ENCODE measurements around the gene PEPD.

The PEPD gene

GRCh38 chr19:33559996-33560395, 38.4 kb upstream of the PEPD start:
- no peaks in the 10 kb centered on the region for H3K9me2 ChIP-seq (ENCODE audit: low read depth, low read length)
- H3K36me3 ChIP-seq (ENCODE audit: insufficient read depth, low read length) = no peaks in the 10 kb centered on the region
- no peak for TF ChIP-seq EZH2 (IDR thresholded peaks at IDR 0.05; ENCODE audit: borderline replicate concordance, low read length)
- TF ChIP-seq, protein P1, sequence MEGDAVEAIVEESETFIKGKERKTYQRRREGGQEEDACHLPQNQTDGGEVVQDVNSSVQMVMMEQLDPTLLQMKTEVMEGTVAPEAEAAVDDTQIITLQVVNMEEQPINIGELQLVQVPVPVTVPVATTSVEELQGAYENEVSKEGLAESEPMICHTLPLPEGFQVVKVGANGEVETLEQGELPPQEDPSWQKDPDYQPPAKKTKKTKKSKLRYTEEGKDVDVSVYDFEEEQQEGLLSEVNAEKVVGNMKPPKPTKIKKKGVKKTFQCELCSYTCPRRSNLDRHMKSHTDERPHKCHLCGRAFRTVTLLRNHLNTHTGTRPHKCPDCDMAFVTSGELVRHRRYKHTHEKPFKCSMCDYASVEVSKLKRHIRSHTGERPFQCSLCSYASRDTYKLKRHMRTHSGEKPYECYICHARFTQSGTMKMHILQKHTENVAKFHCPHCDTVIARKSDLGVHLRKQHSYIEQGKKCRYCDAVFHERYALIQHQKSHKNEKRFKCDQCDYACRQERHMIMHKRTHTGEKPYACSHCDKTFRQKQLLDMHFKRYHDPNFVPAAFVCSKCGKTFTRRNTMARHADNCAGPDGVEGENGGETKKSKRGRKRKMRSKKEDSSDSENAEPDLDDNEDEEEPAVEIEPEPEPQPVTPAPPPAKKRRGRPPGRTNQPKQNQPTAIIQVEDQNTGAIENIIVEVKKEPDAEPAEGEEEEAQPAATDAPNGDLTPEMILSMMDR (IDR thresholded peaks at IDR 0.05; ENCODE audit: low read length) = no peak
- no peak overlapping the region for H3K4me2 ChIP-seq (ENCODE audit: low read length)
- no peak overlapping the region for H3K4me3 ChIP-seq (ENCODE audit: low read depth, low read length, poor library complexity, severe bottlenecking)
- H3K4me1 ChIP-seq (ENCODE audit: insufficient read depth, low read length, severe bottlenecking) = no peaks in the 10 kb centered on the region
- H3K27me3 ChIP-seq (ENCODE audit: insufficient read depth, low read length) = no peaks in the 10 kb centered on the region; the same call in 1 of the 2 replicates
- no peaks in the 10 kb centered on the region for H3K79me2 ChIP-seq (ENCODE audit: insufficient read depth, low read length)
- H3K9me3 ChIP-seq (ENCODE audit: low read length) = no peaks in the 10 kb centered on the region
- H3K27ac ChIP-seq (ENCODE audit: low read depth, low read length, poor library complexity, severe bottlenecking) = no peak overlapping the region
- no peak overlapping the region for H2AFZ ChIP-seq (ENCODE audit: low read length)
- no peaks in the 10 kb centered on the region for H3F3A ChIP-seq (ENCODE audit: insufficient read depth, low read length)
- no peaks in the 10 kb centered on the region for H4K20me1 ChIP-seq (ENCODE audit: insufficient read depth, low read length)
- H3K9ac ChIP-seq (ENCODE audit: low read length) = no peak overlapping the region

DNA sequence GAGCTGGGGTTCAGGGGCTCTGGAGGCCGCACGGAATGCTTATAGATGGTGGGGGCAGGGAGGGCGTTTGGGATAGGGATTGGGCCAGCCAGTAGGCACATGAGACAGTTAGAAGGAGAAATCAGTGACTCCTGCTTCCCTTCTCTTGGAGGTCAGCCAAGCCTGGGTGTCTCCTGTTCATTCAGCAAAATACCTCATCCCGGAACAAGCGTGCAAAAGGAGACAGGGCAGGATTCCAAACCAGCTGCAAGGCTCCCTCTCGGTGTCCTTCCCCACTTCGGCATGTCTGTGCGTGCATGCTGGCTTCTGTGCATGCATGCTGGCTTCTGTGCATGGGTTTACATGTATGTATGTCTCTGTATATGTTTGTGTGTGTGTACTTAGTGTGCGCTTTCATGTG, 37.3 kb upstream of the PEPD start:
- H3K36me3 ChIP-seq (ENCODE audit: insufficient read depth, low read length) = no peaks in the 10 kb centered on the region
- H3K4me1 ChIP-seq (ENCODE audit: insufficient read depth, low read length, severe bottlenecking) = no peaks in the 10 kb centered on the region
- no peak overlapping the region for H3K27ac ChIP-seq (ENCODE audit: low read depth, low read length, poor library complexity, severe bottlenecking)
- H3K9ac ChIP-seq (ENCODE audit: low read length) = no peak overlapping the region
- H3K9me3 ChIP-seq (ENCODE audit: low read length) = no peaks in the 10 kb centered on the region
- no peak for TF ChIP-seq EZH2 (IDR thresholded peaks at IDR 0.05; ENCODE audit: borderline replicate concordance, low read length)
- TF ChIP-seq, protein P1 (IDR thresholded peaks at IDR 0.05; ENCODE audit: low read length) = no peak
- H3F3A ChIP-seq (ENCODE audit: insufficient read depth, low read length) = no peaks in the 10 kb centered on the region
- no peaks in the 10 kb centered on the region for H3K9me2 ChIP-seq (ENCODE audit: low read depth, low read length)
- H4K20me1 ChIP-seq (ENCODE audit: insufficient read depth, low read length) = no peaks in the 10 kb centered on the region
- no peaks in the 10 kb centered on the region for H3K27me3 ChIP-seq (ENCODE audit: insufficient read depth, low read length)
- H2AFZ ChIP-seq (ENCODE audit: low read length) = no peak overlapping the region
- H3K4me2 ChIP-seq (ENCODE audit: low read length) = no peak overlapping the region
- H3K4me3 ChIP-seq (ENCODE audit: low read depth, low read length, poor library complexity, severe bottlenecking) = no peak overlapping the region
- no peaks in the 10 kb centered on the region for H3K79me2 ChIP-seq (ENCODE audit: insufficient read depth, low read length)

- no peaks in the 10 kb centered on the region for H3K79me2 ChIP-seq (ENCODE audit: insufficient read depth, low read length)
- H2AFZ ChIP-seq (ENCODE audit: low read length) = no peak overlapping the region
- H4K20me1 ChIP-seq (ENCODE audit: insufficient read depth, low read length) = no peaks in the 10 kb centered on the region
- no peak overlapping the region for H3K27ac ChIP-seq (ENCODE audit: low read depth, low read length, poor library complexity, severe bottlenecking)
- H3K27me3 ChIP-seq (ENCODE audit: insufficient read depth, low read length) = no peaks in the 10 kb centered on the region
- H3F3A ChIP-seq (ENCODE audit: insufficient read depth, low read length) = no peaks in the 10 kb centered on the region
- no peak overlapping the region for H3K9ac ChIP-seq (ENCODE audit: low read length)
- H3K9me2 ChIP-seq (ENCODE audit: low read depth, low read length) = no peaks in the 10 kb centered on the region
- H3K4me3 ChIP-seq (ENCODE audit: low read depth, low read length, poor library complexity, severe bottlenecking) = no peak overlapping the region
- no peak for TF ChIP-seq EZH2 (IDR thresholded peaks at IDR 0.05; ENCODE audit: borderline replicate concordance, low read length)
- TF ChIP-seq, protein P1 (IDR thresholded peaks at IDR 0.05; ENCODE audit: low read length) = no peak
- H3K4me1 ChIP-seq (ENCODE audit: insufficient read depth, low read length, severe bottlenecking) = no peaks in the 10 kb centered on the region
- no peaks in the 10 kb centered on the region for H3K36me3 ChIP-seq (ENCODE audit: insufficient read depth, low read length)
- no peaks in the 10 kb centered on the region for H3K9me3 ChIP-seq (ENCODE audit: low read length)
- H3K4me2 ChIP-seq (ENCODE audit: low read length) = no peak overlapping the region
Measured at GRCh38 chr19:33558151-33558550, 36.6 kb upstream of the PEPD start.

All from OCI-LY1 (cell line).